Upper lobe of left lung (tissue), 4 donors: Measurements from ENCODE around the gene SSR3.

Source experiments
- CTCF ChIP-seq, 6 experiments: fragments of 450-650 bp in 4 of 6; fragments of 200-600 bp in 2 of 6; sonication (generic) in 2 of 6; IDR thresholded peaks; one replicate each; pipeline ENCODE4 v1.5.1; 2016 to 2019; ENCODE audit warnings: antibody characterized with exemption in 6 of 6
- POLR2AphosphoS5 ChIP-seq, 2 donors: sonication (generic); formaldehyde crosslinking; IDR thresholded peaks; one replicate each; pipeline ENCODE4 v1.5.1; 2017; ENCODE audit warnings: antibody characterized with exemption in 2 of 2

GRCh38 chr3:156527060-156527459, 27.9 kb downstream of the SSR3 start:
- TF ChIP-seq CTCF (IDR thresholded peaks at IDR 0.05) (no peak), POLR2AphosphoS5 (IDR thresholded peaks at IDR 0.05) (no peak)
